ENCODE data around the gene NAALADL2.

DNA sequence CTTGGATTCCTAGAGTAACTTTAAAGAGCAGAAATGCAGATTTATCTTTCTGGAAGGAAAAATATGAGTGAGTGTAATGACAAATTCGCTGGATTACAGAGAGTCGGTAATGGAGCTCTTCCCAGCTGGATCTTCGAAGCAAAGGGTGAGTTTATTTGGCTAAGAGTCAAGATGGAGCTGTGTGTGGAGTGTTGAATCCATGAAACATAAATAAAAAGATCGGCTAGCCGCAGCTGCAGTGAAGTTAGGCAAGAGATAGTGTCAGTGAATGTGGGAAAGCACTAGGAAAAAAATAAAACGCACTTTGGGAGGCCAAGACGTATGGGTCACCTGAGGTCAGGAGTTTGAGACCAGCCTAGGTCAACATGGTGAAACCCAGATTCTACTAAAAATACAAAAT lies 10.3 kb downstream of the NAALADL2 start:
- TF ChIP-seq, protein P1, sequence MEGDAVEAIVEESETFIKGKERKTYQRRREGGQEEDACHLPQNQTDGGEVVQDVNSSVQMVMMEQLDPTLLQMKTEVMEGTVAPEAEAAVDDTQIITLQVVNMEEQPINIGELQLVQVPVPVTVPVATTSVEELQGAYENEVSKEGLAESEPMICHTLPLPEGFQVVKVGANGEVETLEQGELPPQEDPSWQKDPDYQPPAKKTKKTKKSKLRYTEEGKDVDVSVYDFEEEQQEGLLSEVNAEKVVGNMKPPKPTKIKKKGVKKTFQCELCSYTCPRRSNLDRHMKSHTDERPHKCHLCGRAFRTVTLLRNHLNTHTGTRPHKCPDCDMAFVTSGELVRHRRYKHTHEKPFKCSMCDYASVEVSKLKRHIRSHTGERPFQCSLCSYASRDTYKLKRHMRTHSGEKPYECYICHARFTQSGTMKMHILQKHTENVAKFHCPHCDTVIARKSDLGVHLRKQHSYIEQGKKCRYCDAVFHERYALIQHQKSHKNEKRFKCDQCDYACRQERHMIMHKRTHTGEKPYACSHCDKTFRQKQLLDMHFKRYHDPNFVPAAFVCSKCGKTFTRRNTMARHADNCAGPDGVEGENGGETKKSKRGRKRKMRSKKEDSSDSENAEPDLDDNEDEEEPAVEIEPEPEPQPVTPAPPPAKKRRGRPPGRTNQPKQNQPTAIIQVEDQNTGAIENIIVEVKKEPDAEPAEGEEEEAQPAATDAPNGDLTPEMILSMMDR (IDR thresholded peaks at IDR 0.05): no peak
- no peak for TF ChIP-seq POLR2A (IDR thresholded peaks at IDR 0.05)
